GM12865 (cell line): ENCODE results near the gene HSD11B1.
A peak's percentile ranks its signal among the peaks of the same experiment; 100 is the strongest.

Source experiments
- DNase-seq: peaks from one replicate; pipeline ENCODE4 v3.0.0; 2010; ENCODE audit warnings: low read depth
- H3K4me3 ChIP-seq: 2 replicates; pipeline ENCODE4 v1.5.1; 2011; ENCODE audit warnings: mild to moderate bottlenecking, low read depth, low read length, control low read depth
- CTCF ChIP-seq: IDR thresholded peaks from 2 replicates; pipeline ENCODE4 v1.5.1; 2011; ENCODE audit warnings: low read length, control low read depth, low read depth, inconsistent platforms; ENCODE audit not compliant: insufficient read depth; ENCODE audit errors: missing control alignments

HSD11B1 gene

GRCh38 chr1:209704584-209704983 lies at the start of gene HSD11B1:
Gene HSD11B1, plus strand, starts transcription at chr1:209704846. Its CDS starts 97 bp downstream, at chr1:209704943.
- H3K4me3 ChIP-seq = no peak within 1 kb of the TSS
- no peak for DNase-seq

GRCh38 chr1:209655411-209656231 lies 49.0 kb upstream of the HSD11B1 start:
- TF ChIP-seq CTCF = no peak
- H3K4me3 ChIP-seq = no peak overlapping the region
- no peak for DNase-seq

More at GRCh38 chr1:209704584-209704983, at the start of gene HSD11B1:
- no peak for TF ChIP-seq CTCF

DNA sequence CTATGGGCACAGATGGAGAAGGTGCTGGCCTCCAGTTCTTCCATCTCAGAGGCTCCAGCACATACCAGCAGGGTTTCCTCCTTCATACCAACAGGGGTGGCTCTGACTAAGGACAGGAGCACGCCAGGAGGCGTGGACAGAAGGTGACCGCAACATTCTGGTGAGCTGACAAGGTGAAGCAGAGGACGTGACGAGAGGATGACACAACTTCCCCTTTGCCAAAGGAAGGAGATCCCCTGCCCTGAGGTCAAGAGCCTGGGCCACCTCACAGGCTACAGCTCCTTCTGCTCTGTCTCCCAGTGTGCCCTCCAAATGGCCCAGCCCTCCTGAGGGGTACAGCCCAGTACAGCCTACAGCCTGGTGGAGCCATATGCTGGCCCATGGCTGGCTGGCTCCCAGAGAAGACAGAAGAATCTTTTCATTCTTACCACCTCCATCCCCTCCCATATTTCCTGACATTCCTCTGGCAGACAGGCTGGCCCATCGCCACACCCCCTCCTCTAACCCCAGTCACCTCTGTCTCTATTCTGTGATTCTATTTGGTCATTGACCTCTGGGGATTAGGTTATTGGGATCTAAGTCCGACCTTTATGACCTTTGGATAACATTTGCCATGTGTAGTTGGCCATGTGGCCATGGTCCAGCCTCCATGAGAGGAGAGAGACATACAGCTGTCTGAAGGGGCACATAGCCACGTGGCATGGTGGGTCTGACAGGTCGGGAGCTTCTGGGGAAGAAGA lies 47.3 kb upstream of the HSD11B1 start:
- H3K4me3 ChIP-seq = no peak overlapping the region
- DNase-seq = peak; percentile 64
- no peak for TF ChIP-seq CTCF

DNA sequence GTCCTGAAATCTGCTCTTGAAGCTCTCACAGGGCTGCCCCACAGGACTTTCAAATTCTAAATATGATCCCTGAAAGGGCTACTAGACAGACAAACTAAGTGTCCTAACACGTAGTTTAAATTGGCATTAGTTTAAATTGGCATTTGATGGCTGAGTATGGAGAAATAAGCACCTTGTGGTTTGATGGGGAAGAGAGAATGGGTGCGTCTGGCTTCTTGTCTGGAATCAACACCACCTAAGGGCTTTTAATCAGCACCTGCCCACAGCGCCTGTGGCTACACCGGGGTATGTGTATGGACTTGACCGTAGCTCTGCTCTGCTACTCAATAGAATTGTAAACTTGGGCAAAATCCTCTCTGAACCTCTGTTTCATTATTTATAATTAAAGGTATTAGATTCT lies 46.7 kb upstream of the HSD11B1 start:
- DNase-seq = no peak
- H3K4me3 ChIP-seq = no peak overlapping the region
- no peak for TF ChIP-seq CTCF

DNA sequence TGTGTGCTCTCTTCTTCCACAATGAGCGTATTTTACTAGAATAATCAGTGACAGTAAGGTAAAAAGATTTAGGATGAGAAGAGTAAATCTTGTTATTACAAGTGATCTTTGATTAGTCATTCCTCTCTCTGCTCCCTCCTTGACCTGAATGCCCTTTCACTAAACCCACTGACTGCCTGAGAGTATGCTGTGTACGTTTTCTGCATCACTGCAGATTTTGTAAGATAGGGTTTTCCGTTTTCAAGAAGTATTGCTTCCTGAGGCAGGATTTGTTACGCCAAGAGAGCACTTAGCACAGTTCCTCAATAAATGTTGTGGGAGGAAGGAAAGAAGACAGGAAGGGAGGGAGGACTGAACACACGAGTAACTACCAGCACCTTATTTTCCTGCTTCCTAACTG lies 44.7 kb upstream of the HSD11B1 start:
- TF ChIP-seq CTCF = no peak
- DNase-seq = peak; percentile 57
- no peak overlapping the region for H3K4me3 ChIP-seq

GRCh38 chr1:209661071-209661470 lies 43.6 kb upstream of the HSD11B1 start:
- TF ChIP-seq CTCF = no peak
- H3K4me3 ChIP-seq = no peak overlapping the region
- no peak for DNase-seq

DNA sequence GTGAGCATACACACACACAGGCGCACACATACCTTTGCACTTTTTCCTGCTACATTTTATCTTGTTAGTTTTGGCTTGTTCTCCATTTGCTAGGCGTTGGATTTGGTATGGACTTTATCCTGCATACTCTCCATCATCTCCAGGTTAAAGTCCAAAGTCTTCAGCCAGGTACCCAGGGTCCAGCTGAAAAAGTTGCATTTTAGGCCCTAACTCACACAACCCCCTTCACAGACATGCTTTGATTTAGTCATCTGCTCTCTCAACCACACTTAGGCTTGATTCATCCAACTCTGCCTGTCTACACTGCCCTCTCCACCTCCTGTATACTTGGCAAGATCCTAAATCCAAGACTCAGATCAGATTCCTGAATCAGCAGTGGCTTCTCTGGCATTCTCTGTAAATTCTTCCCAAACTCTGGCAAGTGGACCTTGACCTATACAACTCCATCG lies 41.7 kb upstream of the HSD11B1 start:
- H3K4me3 ChIP-seq = no peak overlapping the region
- no peak for TF ChIP-seq CTCF
- DNase-seq = no peak
